Stimulated activated CD8-positive, alpha-beta memory T cell treated with anti-CD3 and anti-CD28 coated beads, Interleukin-15, amount 100 ng/mL, for 24 hours (primary cell): ENCODE results near the gene CTDNEP1.
"Not testable (repeated sequence)": the region's sequence is repeated elsewhere in the genome, so short reads cannot be mapped to it uniquely, and the experiment has no call there.

Source experiments
- DNase-seq: peaks from one replicate; pipeline ENCODE4 v3.0.0-alpha.2; 2020; ENCODE audit warnings: low read depth

The CTDNEP1 gene

GRCh38 chr17:7246779-7247178 lies 4.8 kb downstream of the CTDNEP1 start:
- DNase-seq: no peak

- DNase-seq: not testable (repeated sequence)
Observed at GRCh38 chr17:7243838-7244237, 7.7 kb downstream of the CTDNEP1 start.

- DNase-seq: no peak
Observed at GRCh38 chr17:7243453-7243729, 8.1 kb downstream of the CTDNEP1 start.

- peak; percentile 77 for DNase-seq
Observed at GRCh38 chr17:7242717-7243452, 8.6 kb downstream of the CTDNEP1 start.

- peak; percentile 86 for DNase-seq
Observed at GRCh38 chr17:7241783-7242716, 9.5 kb downstream of the CTDNEP1 start, which contains the start of gene GABARAP. Gene GABARAP, minus strand, starts transcription at chr17:7242449. Its CDS starts 119 bp downstream, at chr17:7242330.

GRCh38 chr17:7241090-7241733 lies 10.3 kb downstream of the CTDNEP1 start:
- no peak for DNase-seq

- no peak for DNase-seq
Observed at GRCh38 chr17:7240375-7240774, 11.2 kb downstream of the CTDNEP1 start.

GRCh38 chr17:7239091-7240027 lies 12.2 kb downstream of the CTDNEP1 start, which contains the start of gene PHF23:
Gene PHF23, minus strand, starts transcription at chr17:7239457. Its CDS starts 178 bp downstream, at chr17:7239279.
- DNase-seq: peak; percentile 91

- DNase-seq: no peak
Observed at GRCh38 chr17:7238420-7239090, 13.0 kb downstream of the CTDNEP1 start.

- peak; percentile 75 for DNase-seq
Observed at GRCh38 chr17:7237761-7238419, 13.6 kb downstream of the CTDNEP1 start.

GRCh38 chr17:7237266-7237760 lies 14.2 kb downstream of the CTDNEP1 start:
- DNase-seq: no peak

GRCh38 chr17:7236808-7237207 lies 14.7 kb downstream of the CTDNEP1 start:
- no peak for DNase-seq

- no peak for DNase-seq
Observed at GRCh38 chr17:7235693-7236665, 15.6 kb downstream of the CTDNEP1 start.

GRCh38 chr17:7234083-7234951 lies 17.2 kb downstream of the CTDNEP1 start, which contains the start of gene DVL2:
Gene DVL2, minus strand, starts transcription at chr17:7234517. Its CDS starts 255 bp downstream, at chr17:7234262.
- DNase-seq: peak; percentile 89

- DNase-seq: no peak
Observed at GRCh38 chr17:7233701-7234082, 17.8 kb downstream of the CTDNEP1 start.

GRCh38 chr17:7232114-7232513 lies 19.4 kb downstream of the CTDNEP1 start:
- DNase-seq: no peak

GRCh38 chr17:7229504-7229903 lies 22.0 kb downstream of the CTDNEP1 start:
- DNase-seq: no peak

- no peak for DNase-seq
Observed at GRCh38 chr17:7228920-7229319, 22.6 kb downstream of the CTDNEP1 start.
